GM21737 (cell line): Measurements from ENCODE around the gene PRG3.
"Not testable (repeated sequence)": the region's sequence is repeated elsewhere in the genome, so short reads cannot be mapped to it uniquely, and the experiment has no call there.

Source experiments
- ATAC-seq: cut with Tn5 transposase; IDR thresholded peaks from one replicate; pipeline ENCODE4 v1.9.1; 2021; ENCODE audit warnings: mild to moderate bottlenecking, moderate library complexity; ENCODE audit not compliant: unreplicated experiment

PRG3 gene

GRCh38 chr11:57361420-57361819 is 19.5 kb downstream of the PRG3 start:
- ATAC-seq = not testable (repeated sequence)

- ATAC-seq = no peak
Measured at GRCh38 chr11:57360991-57361390, 20.0 kb downstream of the PRG3 start.

- ATAC-seq = no peak
Measured at GRCh38 chr11:57359896-57360690, 20.9 kb downstream of the PRG3 start.

GRCh38 chr11:57359396-57359795 is 21.6 kb downstream of the PRG3 start:
- no peak for ATAC-seq

- ATAC-seq = no peak
Measured at GRCh38 chr11:57358991-57359390, 22.0 kb downstream of the PRG3 start.

GRCh38 chr11:57358543-57358961 is 22.4 kb downstream of the PRG3 start:
- no peak for ATAC-seq

- ATAC-seq = no peak
Measured at GRCh38 chr11:57357856-57358255, 23.1 kb downstream of the PRG3 start.

GRCh38 chr11:57357310-57357709 is 23.6 kb downstream of the PRG3 start:
- no peak for ATAC-seq

- no peak for ATAC-seq
Measured at GRCh38 chr11:57356268-57356667, 24.7 kb downstream of the PRG3 start.

- ATAC-seq = no peak
Measured at GRCh38 chr11:57354699-57355098, 26.3 kb downstream of the PRG3 start.

GRCh38 chr11:57353852-57354251 is 27.1 kb downstream of the PRG3 start:
- no peak for ATAC-seq

- no peak for ATAC-seq
Measured at GRCh38 chr11:57353446-57353845, 27.5 kb downstream of the PRG3 start.

- ATAC-seq = no peak
Measured at GRCh38 chr11:57353036-57353435, 27.9 kb downstream of the PRG3 start.

GRCh38 chr11:57349491-57350274 is 31.3 kb downstream of the PRG3 start:
- no peak for ATAC-seq

GRCh38 chr11:57348636-57349313 is 32.2 kb downstream of the PRG3 start:
- no peak for ATAC-seq

- no peak for ATAC-seq
Measured at GRCh38 chr11:57348052-57348451, 32.9 kb downstream of the PRG3 start.

GRCh38 chr11:57347336-57347735 is 33.6 kb downstream of the PRG3 start:
- ATAC-seq = no peak

GRCh38 chr11:57345555-57346211 is 35.3 kb downstream of the PRG3 start:
- ATAC-seq = peak; percentile 68

- no peak for ATAC-seq
Measured at GRCh38 chr11:57344826-57345225, 36.1 kb downstream of the PRG3 start.

- no peak for ATAC-seq
Measured at GRCh38 chr11:57343825-57344224, 37.1 kb downstream of the PRG3 start.

- no peak for ATAC-seq
Measured at GRCh38 chr11:57342702-57343101, 38.2 kb downstream of the PRG3 start.
